Mononuclear cell (primary cell): ENCODE data around the gene WDR41. TPM values are rescaled to one million over a fixed set of nuclear protein-coding genes. Genes with fewer than 3 reads are reported as not detected.
"Not testable (repeated sequence)": the region's sequence is repeated elsewhere in the genome, so short reads cannot be mapped to it uniquely, and the experiment has no call there.

ENCODE experiments used
- H3K27me3 ChIP-seq: 2 replicates; pipeline ENCODE4 v1.6.0; 2011; ENCODE audit warnings: low read length, control low read depth; ENCODE audit not compliant: insufficient read depth
- H3K4me1 ChIP-seq: 2 replicates; pipeline ENCODE4 v1.5.1; 2011; ENCODE audit warnings: mild to moderate bottlenecking, low read length, control low read depth; ENCODE audit not compliant: insufficient read depth
- H3K4me3 ChIP-seq: 2 replicates; pipeline ENCODE4 v1.5.1; 2011; ENCODE audit warnings: mild to moderate bottlenecking, low read length, moderate library complexity
- H3K9me3 ChIP-seq: 2 replicates; pipeline ENCODE4 v1.5.1; 2011; ENCODE audit warnings: low read depth, mild to moderate bottlenecking, control low read depth, low read length
- total RNA-seq: library from RNA; depleted of rRNA; stranded (reverse); fragments of >200 nt; gene quantifications from one replicate; pipeline ENCODE4 v1.2.3, GENCODE V29; 2012

Gene WDR41
- total RNA-seq, 1 donor = 30.0 TPM

DNA sequence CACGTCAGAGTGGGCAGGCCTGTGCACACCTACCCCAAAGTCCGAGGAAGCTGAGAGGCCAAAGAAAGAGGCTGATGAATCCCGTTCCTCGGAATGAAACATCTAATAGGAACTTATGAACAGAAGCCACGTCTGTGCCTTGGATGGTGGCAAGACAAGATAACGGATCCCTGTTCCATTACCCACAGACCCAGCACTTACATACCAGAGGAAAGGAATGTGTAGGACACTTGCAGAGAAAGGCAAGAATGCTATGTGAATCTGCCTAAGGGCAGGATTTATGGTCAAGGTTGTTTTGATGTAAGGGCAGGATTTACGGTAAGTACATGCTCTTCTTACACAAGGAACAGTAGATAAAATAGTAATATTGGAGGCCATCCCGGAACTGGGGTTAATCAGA is 93.2 kb downstream of the WDR41 start:
- no peaks in the 10 kb centered on the region for H3K27me3 ChIP-seq
- no peaks in the 10 kb centered on the region for H3K9me3 ChIP-seq
- H3K4me1 ChIP-seq = no peaks in the 10 kb centered on the region
- H3K4me3 ChIP-seq = no peak overlapping the region

- no peaks in the 10 kb centered on the region for H3K4me1 ChIP-seq
- H3K9me3 ChIP-seq = no peaks in the 10 kb centered on the region
- H3K27me3 ChIP-seq = no peaks in the 10 kb centered on the region
- H3K4me3 ChIP-seq = no peak overlapping the region
Measured at GRCh38 chr5:77398458-77398857, 93.7 kb downstream of the WDR41 start.

DNA sequence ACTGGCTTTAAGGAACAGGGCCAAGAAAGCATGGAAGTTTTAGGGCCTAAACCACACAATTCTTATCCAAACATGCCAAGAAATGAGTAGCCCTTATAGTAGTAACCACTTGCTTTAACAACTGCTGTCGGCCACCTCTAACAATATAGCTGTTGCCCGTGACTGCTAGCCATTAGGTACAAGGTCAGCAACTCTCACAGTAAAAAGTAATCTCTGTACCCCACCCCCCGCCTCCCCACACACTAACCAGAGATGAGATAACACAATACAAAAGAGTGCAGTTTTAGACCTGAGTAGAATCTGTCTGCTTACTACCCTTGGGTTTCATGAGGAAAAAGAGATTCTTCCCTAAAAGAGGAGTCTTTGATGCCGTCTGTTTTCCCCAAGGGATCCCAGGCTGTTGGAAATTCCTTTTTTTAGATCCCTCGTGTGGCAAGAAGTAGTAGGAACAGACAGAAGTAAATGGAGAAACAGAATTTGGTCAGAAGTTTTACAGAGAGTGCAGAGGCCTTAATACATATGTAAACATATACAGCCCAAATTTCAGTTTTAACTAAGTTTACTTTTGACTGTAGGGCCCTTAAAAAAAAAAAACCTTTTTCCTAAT is 94.3 kb downstream of the WDR41 start:
- Histone ChIP-seq H3K27me3 (no peaks in the 10 kb centered on the region), H3K4me3 (no peak overlapping the region), H3K4me1 (no peaks in the 10 kb centered on the region), H3K9me3 (no peaks in the 10 kb centered on the region)

DNA sequence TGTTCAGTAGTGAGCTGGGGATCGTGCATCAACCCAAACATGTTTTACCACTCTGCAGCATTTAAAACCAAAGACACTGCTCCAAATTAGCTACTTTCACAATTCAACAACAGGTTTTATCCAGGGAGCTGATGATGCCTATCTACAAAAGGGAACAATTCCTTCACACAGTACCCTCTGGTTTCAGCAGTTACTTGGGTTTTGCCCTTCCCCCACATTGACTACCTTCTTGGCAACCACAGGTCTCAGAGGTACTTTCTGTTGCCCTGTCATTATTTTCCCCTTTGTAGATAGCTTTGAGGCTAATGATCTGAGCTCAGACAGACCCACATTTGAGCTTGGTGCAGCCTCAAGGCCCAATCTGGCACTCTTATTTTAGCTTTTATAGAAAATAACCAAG is 96.1 kb downstream of the WDR41 start:
- no peaks in the 10 kb centered on the region for H3K27me3 ChIP-seq
- no peaks in the 10 kb centered on the region for H3K9me3 ChIP-seq
- H3K4me1 ChIP-seq = no peaks in the 10 kb centered on the region
- no peak overlapping the region for H3K4me3 ChIP-seq

- Histone ChIP-seq H3K27me3 (no peaks in the 10 kb centered on the region), H3K4me1 (no peaks in the 10 kb centered on the region), H3K4me3 (no peak overlapping the region)
Measured at GRCh38 chr5:77394064-77394715, 97.9 kb downstream of the WDR41 start.

GRCh38 chr5:77391240-77391765 is 100.8 kb downstream of the WDR41 start:
- H3K4me3 ChIP-seq = no peak overlapping the region
- no peaks in the 10 kb centered on the region for H3K27me3 ChIP-seq

More at GRCh38 chr5:77394064-77394715, 97.9 kb downstream of the WDR41 start:
- H3K9me3 ChIP-seq = no peaks in the 10 kb centered on the region

GRCh38 chr5:77390795-77391194 is 101.3 kb downstream of the WDR41 start:
- Histone ChIP-seq H3K9me3 (no peaks in the 10 kb centered on the region), H3K4me1 (no peaks in the 10 kb centered on the region), H3K4me3 (no peak overlapping the region), H3K27me3 (no peaks in the 10 kb centered on the region)

More at GRCh38 chr5:77391240-77391765, 100.8 kb downstream of the WDR41 start:
- H3K4me1 ChIP-seq = no peaks in the 10 kb centered on the region
- no peaks in the 10 kb centered on the region for H3K9me3 ChIP-seq

- H3K4me3 ChIP-seq = no peak overlapping the region
- H3K27me3 ChIP-seq = no peaks in the 10 kb centered on the region
Measured at GRCh38 chr5:77390221-77390620, 101.9 kb downstream of the WDR41 start.

GRCh38 chr5:77389746-77390145 is 102.4 kb downstream of the WDR41 start:
- Histone ChIP-seq H3K4me3 (no peak overlapping the region), H3K4me1 (no peaks in the 10 kb centered on the region), H3K27me3 (no peaks in the 10 kb centered on the region), H3K9me3 (no peaks in the 10 kb centered on the region)

More at GRCh38 chr5:77390221-77390620, 101.9 kb downstream of the WDR41 start:
- H3K9me3 ChIP-seq = no peaks in the 10 kb centered on the region
- H3K4me1 ChIP-seq = no peaks in the 10 kb centered on the region

DNA sequence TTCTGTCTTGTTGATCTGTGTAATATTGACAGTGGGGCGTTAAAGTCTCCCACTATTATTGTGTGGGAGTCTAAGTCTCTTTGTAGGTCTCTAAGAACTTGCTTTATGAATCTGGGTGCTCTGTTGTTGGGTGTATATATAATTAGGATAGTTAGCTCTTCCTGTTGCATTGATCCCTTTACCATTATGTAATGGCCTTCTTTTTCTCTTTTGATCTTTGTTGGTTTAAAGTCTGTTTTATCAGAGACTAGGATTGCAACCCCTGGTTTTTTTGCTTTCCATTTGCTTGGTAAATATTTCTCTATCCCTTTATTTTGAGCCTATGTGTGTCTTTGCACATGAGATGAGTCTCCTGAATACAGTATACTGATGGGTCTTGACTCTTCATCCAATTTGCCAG is 105.8 kb downstream of the WDR41 start:
- not testable (repeated sequence) for H3K27me3 ChIP-seq, H3K4me3 ChIP-seq, H3K9me3 ChIP-seq, H3K4me1 ChIP-seq

- H3K4me3 ChIP-seq, H3K27me3 ChIP-seq, H3K9me3 ChIP-seq: not testable (repeated sequence)
Measured at GRCh38 chr5:77383336-77383735, 108.8 kb downstream of the WDR41 start.

More at GRCh38 chr5:77383336-77383735, 108.8 kb downstream of the WDR41 start:
- not testable (repeated sequence) for H3K4me1 ChIP-seq

Other genes starting within 250 kb of the WDR41 start
- not detected for gene OTP, start 146.4 kb upstream of the WDR41 start, total RNA-seq